NCI-H187 treated with DMSO at 0.1 percent for 48 hours (cell line): Measurements from ENCODE around the gene SEC61A1.

Experiments used
- DNase-seq: peaks from one replicate; lab custom pipeline; 2025; lab: John Stamatoyannopoulos, UW

SEC61A1 gene

GRCh38 chr3:128077665-128078064 is 25.4 kb downstream of the SEC61A1 start:
- no peak for DNase-seq

DNA sequence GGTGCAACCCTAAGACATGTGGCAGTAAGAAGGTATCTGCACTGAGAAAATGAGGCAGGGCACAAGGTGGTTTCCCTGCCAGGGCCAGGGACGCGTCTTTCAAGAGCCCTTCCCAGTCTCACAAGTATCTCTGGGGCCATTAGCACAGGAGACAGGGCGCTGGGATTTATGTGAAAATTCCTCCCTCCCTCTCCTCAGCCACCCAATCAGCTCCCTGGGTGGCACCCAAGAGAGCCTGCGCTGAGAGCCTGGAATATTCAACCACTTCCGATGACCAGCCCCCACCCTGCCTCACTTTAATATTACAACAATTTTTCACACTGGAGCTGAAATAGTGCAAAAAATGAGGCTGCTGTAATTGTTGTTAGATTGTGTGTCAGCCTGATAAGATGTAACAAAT is 26.1 kb downstream of the SEC61A1 start:
- DNase-seq = peak; percentile 65

DNA sequence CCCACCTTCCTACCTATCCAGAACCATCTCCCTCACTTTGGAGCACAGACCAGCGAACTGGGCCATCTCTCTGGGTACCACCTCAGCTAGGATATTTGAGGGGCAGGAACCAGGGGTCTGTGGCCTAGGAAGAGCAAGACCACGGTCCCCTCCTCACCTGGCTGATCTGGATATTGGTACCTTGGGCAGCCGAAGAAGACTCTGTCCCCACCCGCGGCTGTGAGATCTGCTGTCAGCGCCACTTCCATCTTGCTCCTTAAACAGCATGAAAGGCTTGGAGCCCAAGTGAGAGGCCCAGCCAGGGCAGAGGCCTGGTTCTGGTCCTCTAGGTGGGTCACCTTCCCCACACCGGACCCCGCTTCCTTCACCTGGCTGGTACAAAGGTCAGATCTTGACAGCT is 26.6 kb downstream of the SEC61A1 start:
- DNase-seq = no peak

- DNase-seq = no peak
Observed at GRCh38 chr3:128079823-128080222, 27.6 kb downstream of the SEC61A1 start.

DNA sequence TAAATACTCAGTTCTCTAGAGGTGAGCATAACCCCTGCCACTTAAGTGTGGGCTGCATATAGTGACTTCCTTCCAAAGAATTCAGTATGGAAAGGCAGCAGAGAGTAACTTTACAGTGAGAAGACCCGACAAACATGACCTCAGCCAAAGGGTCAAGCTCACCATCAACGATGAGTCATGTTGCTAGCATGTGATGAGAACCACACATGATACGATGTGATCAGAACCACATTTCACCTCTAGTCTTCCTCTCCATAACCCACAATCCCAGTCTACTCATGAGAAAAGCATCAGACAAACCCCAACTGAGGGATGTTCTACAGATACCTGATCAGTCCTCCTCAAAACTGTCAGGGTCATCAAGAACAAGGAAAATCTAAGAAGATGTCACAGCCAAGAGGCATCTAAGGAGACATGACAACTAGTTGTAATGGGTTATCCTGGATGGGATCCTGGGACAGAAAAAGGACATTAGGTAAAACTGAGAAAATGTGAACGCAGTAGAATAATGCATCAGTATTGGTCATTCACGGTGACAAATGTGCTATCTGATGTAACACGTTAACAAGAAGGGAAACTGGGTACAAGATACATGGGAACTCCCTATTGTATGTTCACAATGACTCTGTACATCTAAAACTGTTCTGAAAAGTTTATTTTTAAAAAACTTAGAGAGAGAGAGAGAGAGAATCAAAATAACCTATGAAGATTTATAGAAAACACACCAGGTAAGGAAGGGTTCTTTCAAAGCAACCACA is 28.3 kb downstream of the SEC61A1 start:
- DNase-seq = no peak

- no peak for DNase-seq
Observed at GRCh38 chr3:128081226-128081625, 29.0 kb downstream of the SEC61A1 start.

DNA sequence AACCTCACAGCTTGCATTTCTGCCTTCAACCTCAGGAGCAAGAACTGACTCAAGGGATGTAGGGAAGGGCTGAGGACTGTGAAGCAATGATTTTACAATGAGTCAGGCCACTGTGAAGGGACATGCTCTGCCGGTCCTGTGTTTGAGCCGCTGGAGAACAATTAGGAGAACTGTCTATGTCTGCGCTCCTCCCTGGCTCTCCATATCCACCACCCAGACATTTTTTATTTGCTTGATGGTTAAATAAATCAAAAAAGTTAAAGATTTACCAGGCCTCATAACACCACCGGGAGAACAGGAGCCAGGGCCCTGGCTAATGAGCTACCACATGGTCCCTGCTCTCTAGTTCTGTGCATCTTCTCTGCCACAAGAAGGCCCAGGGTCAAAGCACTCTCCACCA is 29.6 kb downstream of the SEC61A1 start:
- no peak for DNase-seq

DNA sequence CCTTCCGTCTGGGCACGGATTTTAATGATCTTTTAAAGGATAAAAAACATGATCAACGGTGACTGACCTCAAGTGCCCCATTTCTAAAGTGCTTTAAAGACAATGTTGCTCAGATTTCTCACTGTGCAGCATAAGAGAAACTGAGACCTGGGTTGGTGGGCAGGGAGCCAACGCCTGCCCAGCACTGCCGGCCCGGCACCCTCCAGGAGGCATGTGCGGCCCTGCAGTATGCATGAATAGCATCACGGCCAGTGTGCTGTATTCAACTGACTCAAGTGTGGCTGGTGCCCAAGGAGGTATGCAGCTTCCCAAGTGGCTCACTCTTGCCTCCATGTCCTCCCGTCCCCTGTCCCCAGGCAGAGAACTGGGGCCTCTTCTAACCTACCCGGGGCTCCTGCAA is 30.3 kb downstream of the SEC61A1 start:
- no peak for DNase-seq

DNA sequence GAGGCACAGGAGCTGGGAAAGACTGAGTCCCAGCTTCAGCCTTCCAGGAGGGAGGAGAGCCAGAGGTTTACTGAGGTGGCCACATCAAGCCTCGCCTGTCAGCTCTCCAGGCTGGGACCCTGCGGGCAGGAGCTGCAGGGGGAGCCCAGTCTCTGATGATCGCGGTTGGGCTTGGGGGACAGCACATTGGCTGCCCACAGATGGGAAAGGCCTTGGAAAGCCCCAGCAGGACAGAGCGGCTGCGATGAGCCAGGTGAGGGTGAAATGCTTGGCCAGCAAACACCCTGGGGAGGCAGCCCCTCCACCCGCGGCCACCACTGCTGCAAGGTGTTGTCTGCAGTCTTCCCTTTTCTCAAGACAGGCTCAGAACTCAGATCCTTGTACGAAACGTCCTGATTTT is 31.2 kb downstream of the SEC61A1 start:
- no peak for DNase-seq

- DNase-seq = no peak
Observed at GRCh38 chr3:128083980-128084674, 31.9 kb downstream of the SEC61A1 start.

DNA sequence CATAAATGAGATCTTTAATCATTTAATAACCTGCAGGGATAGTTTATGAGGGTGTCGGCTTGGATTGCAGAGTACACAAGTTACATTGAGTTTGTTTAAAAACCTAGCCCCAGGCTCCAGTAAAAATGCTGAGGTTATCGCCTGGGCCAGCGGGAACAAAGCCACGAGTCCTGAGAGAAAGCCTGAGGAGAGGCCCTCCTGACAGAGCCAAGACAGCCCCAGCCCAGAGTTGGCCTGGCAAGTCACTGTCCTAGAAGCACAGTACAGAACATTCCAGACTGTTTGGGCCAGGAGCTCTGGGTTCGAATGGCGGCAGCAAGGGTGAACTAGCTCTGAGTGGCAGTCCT is 32.4 kb downstream of the SEC61A1 start:
- DNase-seq = no peak

GRCh38 chr3:128089135-128089534 is 36.9 kb downstream of the SEC61A1 start:
- no peak for DNase-seq

DNA sequence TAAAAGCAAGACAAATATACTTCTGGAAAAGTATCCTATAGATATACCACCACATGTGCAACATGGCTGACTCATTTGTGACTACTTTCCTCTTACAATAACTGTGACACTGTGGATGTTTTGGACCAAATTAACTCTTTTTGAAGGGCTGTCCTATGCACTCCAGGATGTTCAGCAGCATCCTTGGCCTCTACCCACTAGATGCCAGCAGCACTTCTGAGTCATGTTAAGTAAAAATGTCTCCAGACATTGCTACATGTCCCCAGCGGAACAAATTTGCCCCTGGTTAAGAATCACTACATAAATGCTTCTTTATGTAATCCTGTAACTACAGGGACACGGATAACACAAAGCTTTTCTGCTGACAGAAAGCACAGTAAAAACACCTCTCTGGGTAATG is 39.3 kb downstream of the SEC61A1 start:
- DNase-seq = no peak

DNA sequence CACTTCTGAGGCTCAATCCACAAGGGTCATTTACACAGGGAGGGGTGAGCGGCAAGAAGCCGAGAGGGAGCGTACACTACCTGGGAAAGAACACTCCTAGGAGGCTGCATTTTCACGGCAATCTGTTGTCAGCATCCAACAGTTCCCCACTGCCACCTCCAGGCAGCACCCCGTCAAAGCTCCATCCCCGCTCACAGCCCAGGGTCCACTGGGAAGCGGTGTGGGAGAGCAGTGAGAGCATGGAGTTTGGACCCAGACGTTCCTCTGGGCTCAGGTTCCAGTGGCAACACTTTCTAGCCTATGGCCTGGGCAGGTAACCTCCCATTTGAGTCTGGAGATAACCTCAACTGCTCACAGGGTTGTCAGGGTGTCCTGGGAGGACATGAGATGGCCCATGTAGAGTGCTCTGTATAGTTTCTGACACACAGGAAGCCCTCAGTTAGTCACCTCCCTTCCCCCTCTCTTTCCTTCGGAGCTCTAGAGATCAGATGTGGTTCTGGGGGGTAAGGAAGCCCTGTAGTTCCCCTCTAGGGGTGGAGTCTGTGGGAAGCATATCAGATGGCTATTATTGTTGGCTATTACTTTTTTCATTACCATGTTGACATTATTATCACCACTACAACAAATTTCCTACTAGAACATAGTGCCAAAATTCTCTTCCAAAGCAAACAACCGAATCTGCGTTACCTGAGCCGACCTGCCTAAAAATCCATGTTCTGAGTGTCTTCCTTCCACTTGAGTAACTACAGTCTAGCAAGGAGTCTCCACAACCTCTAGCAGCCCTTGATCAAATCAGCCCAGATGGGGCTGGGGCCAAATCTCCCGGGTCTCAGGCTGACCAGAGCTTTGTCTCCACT is 42.3 kb downstream of the SEC61A1 start:
- DNase-seq = no peak

DNA sequence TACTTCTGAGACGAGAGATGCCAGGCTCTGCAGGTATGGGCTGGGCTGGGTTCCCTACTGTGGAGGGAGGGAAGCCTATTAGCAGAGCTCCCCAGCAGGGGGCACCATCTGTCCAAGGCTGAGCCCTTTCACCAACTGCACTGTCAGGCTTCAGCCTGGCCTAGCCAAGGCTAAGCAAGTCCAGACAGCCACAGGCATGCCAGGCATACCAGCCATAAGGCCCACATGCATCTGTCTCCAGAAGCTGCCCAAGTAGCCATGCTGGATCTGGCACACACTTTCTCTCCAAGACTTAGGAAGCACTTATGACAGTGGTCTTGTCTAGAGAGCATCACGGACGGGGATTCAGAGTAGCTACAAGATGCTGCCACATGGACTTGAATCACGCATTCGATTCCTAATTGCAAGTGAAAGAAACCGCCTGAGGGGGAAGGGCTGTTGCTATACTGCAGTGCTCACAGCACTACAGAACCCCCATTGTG is 43.0 kb downstream of the SEC61A1 start:
- DNase-seq = no peak

- DNase-seq = no peak
Observed at GRCh38 chr3:128098234-128098633, 46.0 kb downstream of the SEC61A1 start.

DNA sequence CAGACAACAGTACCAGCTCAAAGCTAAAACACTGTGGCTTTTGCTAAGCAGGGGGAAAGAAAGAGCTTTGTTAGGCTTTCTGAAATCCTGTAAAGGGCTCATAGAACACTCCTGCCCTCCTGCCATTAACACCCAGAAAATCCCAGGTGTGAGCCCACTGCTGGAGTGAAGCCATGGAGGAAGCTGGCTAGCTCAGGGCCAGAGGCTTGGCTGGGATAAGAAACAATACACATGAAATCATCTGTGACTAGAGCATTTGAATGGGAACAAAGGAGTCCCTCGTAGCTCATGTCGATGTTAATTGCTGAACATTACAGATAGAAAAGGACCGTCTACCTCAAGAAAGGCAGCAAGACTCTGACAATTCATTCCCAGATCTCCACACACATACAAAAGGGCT is 47.9 kb downstream of the SEC61A1 start:
- no peak for DNase-seq

GRCh38 chr3:128100638-128101037 is 48.4 kb downstream of the SEC61A1 start:
- no peak for DNase-seq

- DNase-seq = no peak
Observed at GRCh38 chr3:128103136-128103676, 51.0 kb downstream of the SEC61A1 start.

- no peak for DNase-seq
Observed at GRCh38 chr3:128107834-128108233, 55.6 kb downstream of the SEC61A1 start.

DNA sequence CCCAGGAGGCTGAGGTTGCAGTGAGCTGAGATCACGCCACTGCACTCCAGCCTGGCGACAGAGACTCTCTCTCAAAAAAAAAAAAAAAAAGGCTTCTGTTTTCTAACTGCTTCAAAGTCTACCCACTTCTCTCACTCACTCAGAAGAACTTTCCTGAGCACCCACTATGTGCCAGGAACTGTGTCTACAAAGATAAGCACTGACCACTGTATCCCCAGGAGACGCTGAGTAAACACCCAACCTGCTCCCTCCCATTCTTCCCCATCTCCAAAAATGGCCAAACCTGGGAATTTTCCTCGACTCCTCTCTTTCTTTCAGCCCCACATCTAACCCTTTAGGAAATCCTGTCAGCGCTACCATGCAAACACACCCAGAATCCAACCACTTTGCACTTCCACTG is 58.9 kb downstream of the SEC61A1 start:
- no peak for DNase-seq

DNA sequence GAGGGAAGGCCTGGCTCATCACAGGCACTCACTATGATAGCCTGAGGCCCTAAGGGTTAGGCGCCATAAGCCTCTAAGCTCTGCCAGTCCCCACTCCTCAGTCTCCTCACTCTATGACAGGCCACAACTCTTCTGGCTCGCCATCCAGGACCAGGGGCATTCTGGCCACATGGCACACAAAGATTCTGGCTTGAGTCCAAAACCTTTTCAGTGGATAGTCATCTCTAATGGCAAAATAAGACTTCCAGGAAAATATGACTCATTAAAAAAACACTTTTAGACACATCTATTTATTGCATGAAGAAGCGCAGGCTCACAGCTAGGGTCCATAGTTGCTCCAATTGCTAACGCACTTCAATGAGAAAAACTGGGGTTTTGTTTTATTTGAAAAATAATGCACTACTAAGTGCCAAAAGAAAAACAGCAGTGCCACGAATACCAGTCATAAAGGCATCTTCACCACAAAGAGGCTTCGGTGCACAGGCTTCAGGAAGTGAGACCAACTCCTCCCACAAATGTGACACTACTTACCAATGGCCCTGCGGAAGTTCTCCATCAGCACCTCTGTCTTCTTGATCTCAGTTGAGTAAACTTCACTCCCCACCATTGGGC is 60.2 kb downstream of the SEC61A1 start:
- DNase-seq = no peak
